HG02970 (cell line): ENCODE measurements around the gene HRH3.

Experiments
- ATAC-seq: cut with Tn5 transposase; IDR thresholded peaks from one replicate; pipeline ENCODE4 v1.9.1; 2021; ENCODE audit warnings: mild to moderate bottlenecking, moderate library complexity, moderate number of reproducible peaks; ENCODE audit not compliant: unreplicated experiment, low FRiP score

Gene HRH3

GRCh38 chr20:62244644-62245108, 24.6 kb upstream of the HRH3 start:
- no peak for ATAC-seq

DNA sequence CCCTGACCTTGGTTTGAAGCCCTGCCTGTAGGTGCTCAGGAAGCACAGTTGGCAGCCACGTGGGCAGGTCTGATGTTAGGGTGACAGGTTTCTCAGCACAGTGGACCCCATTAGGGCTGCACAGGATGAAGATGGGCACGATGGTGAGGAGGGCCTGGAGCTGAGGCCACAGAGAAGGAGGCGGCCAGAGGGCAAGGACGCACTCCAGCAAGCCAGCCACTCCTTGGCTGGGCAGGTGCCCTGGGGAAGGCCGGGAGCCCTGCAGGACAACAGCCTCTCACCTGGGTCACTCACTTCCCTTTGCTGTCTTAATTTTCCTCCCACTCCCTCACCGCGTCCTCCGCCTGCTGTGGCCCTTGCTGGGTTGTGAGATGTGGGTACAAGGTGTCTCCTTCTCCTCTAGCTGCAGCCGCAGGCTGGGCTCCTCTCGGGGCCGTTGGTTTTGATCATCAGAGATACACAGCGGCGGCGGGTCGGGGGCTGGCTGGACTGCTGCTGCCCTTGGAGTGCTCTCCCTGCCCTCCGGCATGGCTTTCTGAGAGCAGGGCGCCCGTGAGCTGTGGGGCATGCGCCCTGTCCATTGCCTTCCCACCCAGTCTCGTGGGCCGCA, 23.9 kb upstream of the HRH3 start:
- ATAC-seq, result no peak

DNA sequence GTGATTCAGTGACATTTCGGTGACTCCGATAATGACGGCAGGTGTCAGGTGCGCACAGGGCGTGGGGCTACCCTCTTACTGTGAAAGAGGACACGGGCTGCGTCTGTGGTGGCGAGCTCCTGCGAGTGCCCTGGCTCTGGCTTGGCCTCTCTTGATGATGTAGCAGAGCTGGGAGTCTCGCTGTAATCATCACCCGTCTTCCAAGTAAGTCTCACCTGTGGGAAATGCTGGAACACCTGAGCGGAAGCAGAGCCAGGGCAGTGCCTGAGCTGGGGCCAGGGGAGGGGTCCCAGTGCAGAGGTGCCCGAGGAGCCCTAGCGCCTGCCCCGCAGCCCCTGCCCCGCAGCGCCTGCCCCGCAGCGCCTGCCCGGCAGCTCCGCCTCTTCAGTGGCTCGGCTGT, 23.0 kb upstream of the HRH3 start:
- no peak for ATAC-seq

DNA sequence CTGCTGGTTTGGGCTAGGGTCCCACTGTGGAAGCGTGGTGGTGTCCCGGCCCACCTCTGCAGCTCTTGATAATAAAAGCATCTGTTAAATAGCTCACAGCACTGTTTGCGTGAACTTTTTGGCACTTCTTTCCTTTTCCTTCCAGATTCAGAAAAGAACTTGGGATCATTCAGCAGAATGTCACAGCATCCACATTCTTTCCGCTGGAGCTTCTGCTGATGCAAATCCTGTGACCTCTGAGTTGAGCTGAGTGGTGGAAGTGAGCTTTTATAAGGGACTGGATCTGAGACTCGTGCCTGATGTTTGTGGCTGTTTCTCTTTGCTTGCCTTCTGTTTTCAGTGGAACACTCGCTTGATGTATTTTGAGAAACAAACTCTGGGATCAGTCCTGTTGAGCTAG, 22.1 kb upstream of the HRH3 start:
- ATAC-seq, result no peak

- ATAC-seq, result no peak
These were observed 21.4 kb upstream of the HRH3 start for GRCh38 chr20:62241506-62241905.

DNA sequence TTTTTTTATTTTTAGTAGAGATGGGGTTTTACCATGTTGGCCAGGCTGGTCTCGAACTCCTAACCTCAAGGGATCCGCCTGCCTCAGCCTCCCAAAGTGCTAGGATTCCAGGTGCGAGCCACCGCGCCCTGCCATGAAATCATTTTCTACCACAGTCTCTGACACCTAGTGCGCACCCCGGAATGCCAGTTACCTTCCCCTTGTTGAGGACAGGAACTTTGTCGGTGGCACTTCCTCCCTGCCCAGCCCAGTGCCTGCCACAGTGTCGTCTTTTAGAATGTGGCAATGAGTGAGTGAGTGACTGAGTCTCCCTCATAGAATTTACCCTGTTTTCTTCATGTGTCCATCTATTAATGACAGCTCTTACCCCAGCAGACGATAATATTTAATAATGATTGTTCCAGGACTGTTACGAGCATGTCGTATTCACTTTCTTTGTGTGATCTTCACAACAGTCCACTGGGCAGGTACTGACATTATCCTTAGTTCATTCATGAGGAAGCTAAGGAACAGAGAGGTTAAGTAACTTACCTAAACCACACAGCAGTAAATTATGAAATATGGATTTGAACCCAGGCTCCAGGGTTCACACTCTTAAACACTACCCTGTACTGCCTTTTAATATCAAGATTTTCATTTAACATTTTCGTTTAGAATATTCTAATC, 20.1 kb upstream of the HRH3 start:
- ATAC-seq, result no peak

GRCh38 chr20:62239278-62239879, 19.3 kb upstream of the HRH3 start:
- no peak for ATAC-seq

GRCh38 chr20:62238569-62239277, 18.6 kb upstream of the HRH3 start:
- ATAC-seq, result peak; percentile 12

- peak; percentile 97 for ATAC-seq
These were observed 17.9 kb upstream of the HRH3 start, which contains the start of gene OSBPL2 for GRCh38 chr20:62237801-62238568. OSBPL2 (plus strand) TSS chr20:62238521; CDS start chr20:62256185, 17,664 bp downstream.

GRCh38 chr20:62237514-62237800, 17.4 kb upstream of the HRH3 start:
- no peak for ATAC-seq

GRCh38 chr20:62236766-62237513, 16.9 kb upstream of the HRH3 start:
- ATAC-seq, result no peak

- no peak for ATAC-seq
These were observed 16.1 kb upstream of the HRH3 start for GRCh38 chr20:62236200-62236599.

- no peak for ATAC-seq
These were observed 15.7 kb upstream of the HRH3 start for GRCh38 chr20:62235777-62236157.

GRCh38 chr20:62235001-62235776, 15.1 kb upstream of the HRH3 start:
- no peak for ATAC-seq

GRCh38 chr20:62234339-62234738, 14.3 kb upstream of the HRH3 start:
- no peak for ATAC-seq

- ATAC-seq, result no peak
These were observed 13.6 kb upstream of the HRH3 start for GRCh38 chr20:62233684-62234083.

DNA sequence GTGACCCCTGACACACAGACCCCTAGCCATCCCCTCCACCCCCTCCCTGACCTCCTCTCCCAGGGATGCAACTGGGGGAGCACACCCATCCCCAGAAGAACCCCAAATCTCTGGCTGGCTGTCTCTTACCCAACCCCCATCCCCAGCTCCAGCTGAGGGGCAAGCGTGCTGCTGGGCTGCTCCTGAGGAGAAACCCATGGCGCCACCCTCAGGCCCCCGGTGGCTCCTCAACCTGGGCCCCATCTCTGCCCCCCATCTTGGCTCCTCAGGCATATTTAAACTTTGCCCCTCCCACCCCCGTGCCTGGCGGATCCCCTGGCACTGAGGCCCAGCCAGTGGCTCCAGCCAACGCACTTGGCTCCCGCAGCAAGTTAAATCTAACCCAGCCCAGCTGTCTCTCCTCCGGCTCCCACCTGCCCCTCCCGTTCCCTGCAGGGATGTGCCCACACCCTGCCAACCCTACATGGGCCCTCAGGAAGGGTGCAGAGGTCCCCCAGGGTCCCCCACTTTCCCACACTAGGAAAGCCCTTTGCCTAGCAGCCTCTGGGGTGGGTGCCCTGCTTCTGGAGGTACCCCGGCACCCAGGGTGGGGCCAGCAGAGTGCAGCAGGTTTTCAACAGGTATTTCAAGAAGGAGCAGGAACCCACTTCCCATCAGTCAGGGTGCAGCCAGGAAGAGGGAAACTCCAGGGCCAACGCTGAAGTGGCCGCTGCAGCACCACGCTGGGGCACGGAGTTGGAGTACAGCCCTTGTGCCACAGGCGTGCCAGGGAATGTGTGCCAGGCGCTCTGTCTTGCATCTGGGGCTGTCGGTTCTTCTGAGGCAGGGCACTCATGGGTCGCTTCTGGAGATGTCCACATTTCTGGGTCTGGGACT, 12.9 kb upstream of the HRH3 start:
- no peak for ATAC-seq

- no peak for ATAC-seq
These were observed 12.1 kb upstream of the HRH3 start for GRCh38 chr20:62232194-62232593.
